Measurements from ENCODE around the gene NEK11.

NEK11 gene

DNA sequence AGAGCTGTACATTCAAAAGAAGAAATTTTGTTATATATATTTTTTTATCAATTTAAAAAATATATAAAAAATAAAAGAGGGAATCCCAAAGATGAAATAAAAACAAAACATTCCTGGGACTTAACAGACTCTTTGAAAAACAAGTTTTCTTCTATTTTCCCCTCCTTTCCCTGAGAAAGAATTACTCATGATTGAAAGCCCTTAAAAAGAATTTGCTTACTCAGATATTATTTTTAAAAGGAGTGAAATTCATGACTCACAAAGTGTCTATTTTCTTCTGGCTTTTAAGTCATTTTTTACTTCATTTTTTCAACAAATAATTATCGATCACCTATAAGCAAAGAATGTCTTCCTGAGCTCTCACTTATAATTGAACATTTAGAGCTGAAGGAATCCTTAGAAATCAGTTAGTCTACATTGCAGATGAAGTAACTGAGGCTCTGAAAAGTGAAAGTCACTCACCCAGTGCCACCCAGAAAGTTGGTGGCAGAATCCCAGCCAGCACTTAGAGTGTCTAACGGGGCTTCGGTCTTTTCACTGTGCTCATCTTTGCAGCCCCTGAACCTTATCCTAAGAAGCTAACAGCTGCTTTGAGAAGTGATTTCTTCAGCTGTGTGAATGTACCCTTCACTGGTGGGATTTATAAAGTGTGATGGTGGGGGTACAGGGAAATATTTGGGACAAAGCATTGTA lies 312.4 kb downstream of the NEK11 start:
- DNase-seq (ENCODE audit: low read depth), result peak; percentile 31
- TF ChIP-seq, protein P1, sequence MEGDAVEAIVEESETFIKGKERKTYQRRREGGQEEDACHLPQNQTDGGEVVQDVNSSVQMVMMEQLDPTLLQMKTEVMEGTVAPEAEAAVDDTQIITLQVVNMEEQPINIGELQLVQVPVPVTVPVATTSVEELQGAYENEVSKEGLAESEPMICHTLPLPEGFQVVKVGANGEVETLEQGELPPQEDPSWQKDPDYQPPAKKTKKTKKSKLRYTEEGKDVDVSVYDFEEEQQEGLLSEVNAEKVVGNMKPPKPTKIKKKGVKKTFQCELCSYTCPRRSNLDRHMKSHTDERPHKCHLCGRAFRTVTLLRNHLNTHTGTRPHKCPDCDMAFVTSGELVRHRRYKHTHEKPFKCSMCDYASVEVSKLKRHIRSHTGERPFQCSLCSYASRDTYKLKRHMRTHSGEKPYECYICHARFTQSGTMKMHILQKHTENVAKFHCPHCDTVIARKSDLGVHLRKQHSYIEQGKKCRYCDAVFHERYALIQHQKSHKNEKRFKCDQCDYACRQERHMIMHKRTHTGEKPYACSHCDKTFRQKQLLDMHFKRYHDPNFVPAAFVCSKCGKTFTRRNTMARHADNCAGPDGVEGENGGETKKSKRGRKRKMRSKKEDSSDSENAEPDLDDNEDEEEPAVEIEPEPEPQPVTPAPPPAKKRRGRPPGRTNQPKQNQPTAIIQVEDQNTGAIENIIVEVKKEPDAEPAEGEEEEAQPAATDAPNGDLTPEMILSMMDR (conservative IDR thresholded peaks at IDR 0.05; ENCODE audit: control insufficient read depth, insufficient read depth, low read depth, low read length), result no peak
- H3K4me3 ChIP-seq (ENCODE audit: control insufficient read depth, low read depth, low read length), result no peak overlapping the region

DNA sequence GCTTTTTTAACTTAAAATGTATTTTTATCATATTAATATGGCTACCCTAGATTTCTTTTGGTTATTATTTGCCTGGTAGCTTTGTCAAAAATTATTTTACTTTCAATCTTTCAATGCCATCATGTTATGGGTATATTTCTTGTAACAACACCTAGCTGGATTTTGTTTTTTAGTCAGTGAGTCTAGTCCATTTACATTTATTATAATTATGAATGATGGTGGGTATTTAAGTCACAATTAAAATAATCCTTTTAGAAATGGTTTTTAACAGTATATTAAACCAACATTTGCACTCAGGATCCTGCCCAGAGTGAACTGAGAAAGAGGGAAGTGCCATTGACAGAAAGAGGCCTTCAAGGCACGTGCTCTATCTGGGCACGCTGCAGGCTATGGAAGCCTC lies 315.1 kb downstream of the NEK11 start:
- no peak overlapping the region for H3K4me3 ChIP-seq (ENCODE audit: control insufficient read depth, low read depth, low read length)
- no peak for DNase-seq (ENCODE audit: low read depth)
- TF ChIP-seq, protein P1 (conservative IDR thresholded peaks at IDR 0.05; ENCODE audit: control insufficient read depth, insufficient read depth, low read depth, low read length), result no peak

DNA sequence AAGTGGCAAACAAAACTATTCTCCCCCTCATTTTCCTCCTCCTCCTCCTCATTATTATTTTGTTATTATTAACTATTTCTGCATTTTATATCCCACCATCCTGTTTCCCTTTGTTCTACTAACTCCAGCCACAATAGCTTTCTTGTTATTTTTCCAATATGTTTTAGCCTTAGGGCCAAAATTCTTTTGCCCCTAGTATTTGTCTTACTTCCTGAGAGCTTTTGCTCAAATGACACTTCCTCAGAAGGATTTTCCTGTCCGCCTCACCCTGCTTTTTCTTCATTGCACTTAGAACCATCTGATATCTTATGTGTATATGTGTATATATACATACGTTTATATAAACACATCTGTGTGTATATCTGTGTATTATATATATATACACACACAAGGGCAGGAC lies 322.2 kb downstream of the NEK11 start:
- TF ChIP-seq, protein P1 (conservative IDR thresholded peaks at IDR 0.05; ENCODE audit: control insufficient read depth, insufficient read depth, low read depth, low read length), result no peak
- no peak for DNase-seq (ENCODE audit: low read depth)
- no peak overlapping the region for H3K4me3 ChIP-seq (ENCODE audit: control insufficient read depth, low read depth, low read length)

DNA sequence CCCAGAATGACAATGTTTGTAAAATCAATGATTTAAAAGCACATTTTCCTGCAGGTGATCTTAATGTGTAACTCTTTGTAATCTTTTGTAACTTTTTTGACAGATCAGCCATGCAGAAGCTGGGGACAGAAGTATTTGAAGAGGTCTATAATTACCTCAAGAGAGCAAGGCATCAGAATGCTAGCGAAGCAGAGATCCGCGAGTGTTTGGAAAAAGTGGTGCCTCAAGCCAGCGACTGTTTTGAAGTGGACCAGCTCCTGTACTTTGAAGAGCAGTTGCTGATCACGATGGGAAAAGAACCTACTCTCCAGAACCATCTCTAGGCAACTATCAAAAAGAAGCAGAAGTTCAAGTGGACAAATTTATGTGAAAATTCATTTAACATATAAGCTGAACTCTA lies 322.8 kb downstream of the NEK11 start:
- no peak overlapping the region for H3K4me3 ChIP-seq (ENCODE audit: control insufficient read depth, low read depth, low read length)
- no peak for DNase-seq (ENCODE audit: low read depth)
- TF ChIP-seq, protein P1 (conservative IDR thresholded peaks at IDR 0.05; ENCODE audit: control insufficient read depth, insufficient read depth, low read depth, low read length), result no peak

DNA sequence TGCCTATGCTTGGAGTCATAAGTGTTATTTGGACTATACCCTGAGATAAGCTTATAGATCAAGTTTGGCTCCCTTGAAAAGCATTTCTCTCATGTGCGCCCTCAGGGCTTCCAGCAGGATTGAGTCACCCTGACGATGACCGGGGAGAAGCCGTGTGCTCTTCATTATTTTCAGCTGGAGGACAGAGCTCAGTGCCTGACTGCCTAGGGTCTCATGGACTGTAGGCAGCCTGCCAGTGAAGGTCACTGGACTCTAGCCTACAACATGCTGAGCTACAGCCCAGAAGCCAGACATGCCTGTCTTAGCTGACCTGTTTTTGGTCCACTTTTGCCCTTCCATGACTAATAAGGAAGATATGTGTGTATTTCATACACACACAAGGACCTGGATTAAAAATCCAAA lies 323.3 kb downstream of the NEK11 start:
- TF ChIP-seq, protein P1 (conservative IDR thresholded peaks at IDR 0.05; ENCODE audit: control insufficient read depth, insufficient read depth, low read depth, low read length), result no peak
- no peak overlapping the region for H3K4me3 ChIP-seq (ENCODE audit: control insufficient read depth, low read depth, low read length)
- DNase-seq (ENCODE audit: low read depth), result peak; percentile 84

DNA sequence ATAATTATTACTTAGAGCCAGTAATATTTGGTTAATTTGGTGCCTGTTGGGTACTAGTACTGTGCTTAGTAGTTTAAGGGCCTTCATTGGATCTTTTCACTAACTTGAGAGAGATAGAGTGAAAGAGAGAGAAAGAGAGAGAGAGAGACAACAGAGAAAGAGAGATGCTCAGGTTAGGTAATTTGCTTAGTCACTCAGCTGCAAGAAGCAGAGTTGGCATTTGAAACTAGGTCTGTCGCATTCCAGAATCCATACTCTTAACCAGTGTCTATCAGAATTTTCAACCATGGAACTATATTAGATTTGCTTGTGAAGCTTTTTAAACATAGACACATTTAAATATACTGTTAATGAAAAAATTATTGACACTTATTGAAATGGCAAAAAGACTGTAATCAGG lies 323.8 kb downstream of the NEK11 start:
- no peak overlapping the region for H3K4me3 ChIP-seq (ENCODE audit: control insufficient read depth, low read depth, low read length)
- peak; percentile 50 for DNase-seq (ENCODE audit: low read depth)
- TF ChIP-seq, protein P1 (conservative IDR thresholded peaks at IDR 0.05; ENCODE audit: control insufficient read depth, insufficient read depth, low read depth, low read length), result no peak

All from fibroblast of mammary gland (primary cell).